ENCODE data around the gene UBXN10. TPM values are rescaled to one million over a fixed set of nuclear protein-coding genes. Genes with fewer than 3 reads are reported as not detected.

UBXN10 gene
- total and polyA plus RNA-seq, 2 of the 4 experiments (the other 2 are of a cell fraction): not detected

DNA sequence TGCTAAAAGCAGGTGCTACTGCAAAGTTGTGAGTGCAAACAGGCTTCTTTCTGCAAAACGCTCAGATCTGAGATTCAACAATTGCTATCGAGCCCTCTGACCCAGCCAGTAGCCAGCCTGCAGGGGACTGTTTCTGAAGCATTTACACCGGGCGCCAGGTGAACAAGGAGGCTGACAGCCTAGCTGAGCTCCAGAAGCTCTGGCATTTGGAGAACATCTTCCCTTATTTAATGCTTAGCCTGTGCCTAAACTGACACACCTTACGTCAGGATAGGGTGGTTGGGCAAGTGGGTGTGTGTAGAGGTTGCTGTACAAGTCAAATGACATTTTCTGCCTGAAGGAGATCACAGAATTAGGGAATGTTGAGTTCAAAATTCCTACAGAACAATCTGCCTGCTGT, 16.3 kb downstream of the UBXN10 start:
- Histone ChIP-seq H3K79me1 (ENCODE audit: low read depth in 1 of 2, low read length in 2 of 2) (no peaks in the 10 kb centered on the region), H3K4me2 (ENCODE audit: low read depth, low read length) (no peak overlapping the region), H2BK5ac (ENCODE audit: low read depth, low read length, poor library complexity, severe bottlenecking) (no peak overlapping the region), H3K9me1 (ENCODE audit: insufficient read depth, low read length) (peaks cover 3% of the 10 kb centered on the region; the same call in 1 of the 2 replicates), H2BK120ac (ENCODE audit: low read depth, low read length) (no peak overlapping the region), H4K5ac (ENCODE audit: low read depth, low read length) (no peak overlapping the region), H4K91ac (ENCODE audit: insufficient read depth, low read depth, low read length) (no peak overlapping the region), H3K9me3 (ENCODE audit: control insufficient read depth, insufficient read depth, low read length) (no peaks in the 10 kb centered on the region), H3K18ac (ENCODE audit: low read depth, low read length) (no peak overlapping the region), H2AK9ac (replicated peaks; ENCODE audit: low read depth, low read length, poor library complexity) (no peak overlapping the region), H3K4ac (ENCODE audit: low read depth, low read length) (no peak overlapping the region), H4K20me1 (ENCODE audit: insufficient read depth, low read length) (no peaks in the 10 kb centered on the region), H3K27me3 (ENCODE audit: control insufficient read depth, insufficient read depth, low read length) (peaks cover 39% of the 10 kb centered on the region), H3K27ac (ENCODE audit: insufficient read depth, low read length) (no peak overlapping the region), H3K36me3 (ENCODE audit: control insufficient read depth, insufficient read depth, low read length) (no peaks in the 10 kb centered on the region), H4K8ac (ENCODE audit: low read depth in 2 of 2, low read length in 2 of 2) (no peak overlapping the region), H3K23ac (ENCODE audit: low read depth, low read length) (no peak overlapping the region), H3K4me1 (ENCODE audit: control insufficient read depth, insufficient read depth, low read length) (no peaks in the 10 kb centered on the region), H2AFZ (replicated peaks; ENCODE audit: low read length, poor library complexity) (no peak overlapping the region), H2BK15ac (ENCODE audit: low read depth, low read length) (no peak overlapping the region), H3K4me3 (ENCODE audit: insufficient read depth, low read depth, low read length) (no peak overlapping the region), H3K9ac (ENCODE audit: low read depth, low read length) (no peak overlapping the region), H2AK5ac (ENCODE audit: low read depth, low read length) (no peak overlapping the region), H2BK20ac (ENCODE audit: low read depth, low read length) (no peak overlapping the region), H3K56ac (ENCODE audit: extremely low read depth, insufficient read depth, low read length) (no peak overlapping the region), H3K14ac (replicated peaks; ENCODE audit: low read depth, low read length) (no peak overlapping the region)
- 50% methylated on average over 2 of the region's 5 CpGs; no CpG with 5 or more reads in 1 of the 2 experiments for WGBS, 2 experiments (ENCODE audit: extremely low coverage in 2 of 2, insufficient read length in 1 of 2)
- ChIA-PET CTCF (interaction anchor here (0.6 to 0.7 kb wide), 3 partner anchors 46 to 1031 kb away, joined by 3 to 4 read pairs (median 4); no protein-coding TSS in a partner anchor), POLR2A (ENCODE audit: unreplicated experiment) (no interaction called here)
- no peak for ATAC-seq (ENCODE audit: low read depth)
- BruUV-seq (replicated peaks): no TSS peak
- in situ Hi-C loops (cut with MboI; ENCODE audit: low sequenced_read_pairs) (loop anchor here (25.0 kb wide), 1 partner anchor 435 kb away; the partner anchor contains the start of gene PINK1), dilution Hi-C loops (cut with HindIII; ENCODE audit: low sequenced_read_pairs, unreplicated experiment) (no loop called here), intact Hi-C loops (cut with micrococcal nuclease) (no loop called here)
- no peak for TF ChIP-seq MAFK (IDR thresholded peaks at IDR 0.05; ENCODE audit: low read depth, low read length)
- TF ChIP-seq BHLHE40 (IDR thresholded peaks at IDR 0.05; ENCODE audit: low read depth, low read length): no peak
- no peak for TF ChIP-seq USF2 (IDR thresholded peaks at IDR 0.05; ENCODE audit: low read depth, low read length)
- no peak for TF ChIP-seq MXI1 (IDR thresholded peaks at IDR 0.05; ENCODE audit: borderline replicate concordance, low read depth, low read length)
- TF ChIP-seq POLR2A (IDR thresholded peaks at IDR 0.05; ENCODE audit: low read depth, low read length): no peak
- no peak for TF ChIP-seq FOS (IDR thresholded peaks at IDR 0.05; ENCODE audit: low read depth, low read length)
- no peak for TF ChIP-seq NFE2L2 (IDR thresholded peaks at IDR 0.05; ENCODE audit: low read depth, low read length)
- no peak for TF ChIP-seq RAD21 (IDR thresholded peaks at IDR 0.05; ENCODE audit: low read length)
- TF ChIP-seq RCOR1 (IDR thresholded peaks at IDR 0.05; ENCODE audit: insufficient replicate concordance, low read length): no peak
- TF ChIP-seq RFX5 (IDR thresholded peaks at IDR 0.05; ENCODE audit: low read depth, low read length): no peak
- no peak for TF ChIP-seq SMC3 (IDR thresholded peaks at IDR 0.05; ENCODE audit: low read depth, low read length)
- no peak for TF ChIP-seq MAZ (IDR thresholded peaks at IDR 0.05; ENCODE audit: borderline replicate concordance, low read depth, low read length)
- TF ChIP-seq, protein P1, sequence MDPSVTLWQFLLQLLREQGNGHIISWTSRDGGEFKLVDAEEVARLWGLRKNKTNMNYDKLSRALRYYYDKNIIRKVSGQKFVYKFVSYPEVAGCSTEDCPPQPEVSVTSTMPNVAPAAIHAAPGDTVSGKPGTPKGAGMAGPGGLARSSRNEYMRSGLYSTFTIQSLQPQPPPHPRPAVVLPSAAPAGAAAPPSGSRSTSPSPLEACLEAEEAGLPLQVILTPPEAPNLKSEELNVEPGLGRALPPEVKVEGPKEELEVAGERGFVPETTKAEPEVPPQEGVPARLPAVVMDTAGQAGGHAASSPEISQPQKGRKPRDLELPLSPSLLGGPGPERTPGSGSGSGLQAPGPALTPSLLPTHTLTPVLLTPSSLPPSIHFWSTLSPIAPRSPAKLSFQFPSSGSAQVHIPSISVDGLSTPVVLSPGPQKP (IDR thresholded peaks at IDR 0.05; ENCODE audit: borderline replicate concordance, low read depth, low read length): no peak
- TF ChIP-seq CHD1 (IDR thresholded peaks at IDR 0.05; ENCODE audit: low read depth, low read length): no peak
- no peak for TF ChIP-seq CEBPB (IDR thresholded peaks at IDR 0.05; ENCODE audit: low read depth, low read length)
- no peak for TF ChIP-seq CTCF (conservative IDR thresholded peaks at IDR 0.05; ENCODE audit: low read depth, low read length)
- DNase-seq: no peak

Data from IMR-90 (cell line).